Activated naive CD4-positive, alpha-beta T cell treated with anti-CD3 and anti-CD28 coated beads, Interleukin-2, amount 50 U/mL, for 72 hours (primary cell): ENCODE measurements around the gene FARP1. TPM values are rescaled to one million over a fixed set of nuclear protein-coding genes. Genes with fewer than 3 reads are reported as not detected.

Experiments
- ATAC-seq, 2 donors: fragments of 150-1000 bp; cut with Tn5 transposase; 2 replicates each; pipeline ENCODE4 v1.10.0; 2021; ENCODE audit warnings: mild to moderate bottlenecking in 2 of 2, moderate library complexity in 2 of 2
- DNase-seq, 2 donors: peaks; one replicate each; pipeline ENCODE4 v3.0.0; 2021 to 2022; ENCODE audit warnings: low spot score in 2 of 2
- H3K27ac Mint-ChIP-seq, 2 donors: one replicate each; pipeline ENCODE4 v1.8.0; 2022; ENCODE audit warnings: mild to moderate bottlenecking in 2 of 2, mixed read lengths in 2 of 2
- H3K36me3 Mint-ChIP-seq, 2 donors: one replicate each; pipeline ENCODE4 v1.8.0; 2022; ENCODE audit warnings: mixed read lengths in 2 of 2
- H3K9me3 Mint-ChIP-seq, 2 donors: one replicate each; pipeline ENCODE4 v1.8.0; 2022; ENCODE audit warnings: mixed read lengths in 2 of 2
- total RNA-seq, 2 donors: library from RNA; stranded (reverse); gene quantifications; one replicate each; pipeline ENCODE4 v1.2.3, GENCODE V29; 2022

Gene FARP1
- total RNA-seq, 2 donors from 2014 or later: 0.58 to 0.61 TPM

GRCh38 chr13:98291658-98292057 is 148.8 kb downstream of the FARP1 start:
- no peak for DNase-seq
- no peak for ATAC-seq
- H3K36me3 Mint-ChIP-seq: no peaks in the 10 kb centered on the region
- H3K9me3 Mint-ChIP-seq: no peaks in the 10 kb centered on the region
- H3K27ac Mint-ChIP-seq: no peak overlapping the region

- no peaks in the 10 kb centered on the region for H3K9me3 Mint-ChIP-seq
- ATAC-seq (no peak), DNase-seq (no peak)
- no peaks in the 10 kb centered on the region for H3K36me3 Mint-ChIP-seq
- no peak overlapping the region for H3K27ac Mint-ChIP-seq
These were observed 150.2 kb downstream of the FARP1 start for GRCh38 chr13:98293103-98293502.

DNA sequence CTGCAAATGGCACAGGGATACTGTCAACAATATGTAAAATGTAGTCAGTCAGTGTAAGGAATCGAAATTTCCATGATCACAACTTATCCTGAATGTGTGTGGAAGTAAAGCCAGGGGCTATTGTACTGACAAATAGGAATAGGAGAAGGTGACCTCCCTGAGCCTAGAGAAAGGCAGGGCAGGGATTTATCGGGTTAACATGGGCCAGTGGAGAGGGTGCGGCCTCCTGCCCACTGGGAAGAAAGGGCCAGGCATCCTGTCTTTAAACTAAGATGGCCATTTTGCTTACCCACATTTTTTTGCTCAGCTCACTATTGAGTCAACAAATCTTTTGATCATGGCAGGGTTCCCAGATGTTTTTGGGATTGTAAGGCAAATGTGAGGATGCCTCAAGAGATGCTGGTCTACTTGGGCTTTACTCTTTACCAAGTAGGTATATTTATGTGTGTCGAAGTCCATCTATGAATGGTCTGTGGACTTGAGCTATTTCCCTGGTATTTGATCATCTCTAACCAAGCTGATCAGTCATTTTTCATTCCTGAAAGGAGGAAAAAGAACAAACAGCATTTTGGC is 150.8 kb downstream of the FARP1 start:
- no peaks in the 10 kb centered on the region for H3K36me3 Mint-ChIP-seq
- no peak overlapping the region for H3K27ac Mint-ChIP-seq
- H3K9me3 Mint-ChIP-seq: no peaks in the 10 kb centered on the region
- DNase-seq: no peak
- no peak for ATAC-seq

DNA sequence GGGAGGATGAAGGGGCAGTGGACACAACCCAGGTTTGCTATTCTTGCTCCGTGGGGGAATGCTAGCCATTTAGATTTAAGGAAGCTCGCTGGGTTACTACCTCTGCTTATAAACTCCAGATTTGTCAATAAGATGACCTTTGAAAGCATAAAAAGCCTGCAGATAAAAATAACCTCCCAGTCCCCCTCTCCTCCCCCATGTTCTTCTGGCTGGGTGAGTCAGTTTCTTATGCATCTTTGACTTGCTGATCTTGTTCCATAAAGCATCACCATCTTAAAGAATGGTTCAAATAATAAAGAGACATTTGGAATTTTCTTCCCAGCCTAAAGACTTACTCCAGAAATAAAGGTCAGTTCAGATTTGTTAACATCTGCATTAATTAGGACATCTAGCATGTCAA is 152.5 kb downstream of the FARP1 start:
- no peak for ATAC-seq
- no peak for DNase-seq
- H3K9me3 Mint-ChIP-seq: no peaks in the 10 kb centered on the region
- no peak overlapping the region for H3K27ac Mint-ChIP-seq
- no peaks in the 10 kb centered on the region for H3K36me3 Mint-ChIP-seq

DNA sequence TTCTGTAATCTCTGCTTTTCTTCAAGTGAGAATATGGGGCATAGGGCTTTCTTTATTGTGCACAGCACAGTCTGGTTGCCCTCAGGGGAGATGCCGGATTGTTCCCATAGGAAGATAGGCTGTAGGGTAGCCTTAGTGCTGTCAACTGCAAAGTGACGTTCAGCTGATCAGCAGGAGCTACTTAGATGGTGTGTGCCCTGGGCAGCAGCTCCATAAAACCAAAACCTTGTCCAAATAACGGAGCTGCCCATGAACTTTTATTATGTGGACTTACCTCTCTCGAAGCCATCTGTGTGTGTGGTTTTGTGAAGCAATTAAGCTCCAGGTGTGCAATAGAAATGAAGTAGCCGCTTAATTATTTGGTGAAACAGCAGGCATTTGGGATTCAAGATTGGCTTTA is 154.2 kb downstream of the FARP1 start:
- DNase-seq (no peak), ATAC-seq (no peak)
- no peaks in the 10 kb centered on the region for H3K36me3 Mint-ChIP-seq
- no peak overlapping the region for H3K27ac Mint-ChIP-seq
- no peaks in the 10 kb centered on the region for H3K9me3 Mint-ChIP-seq

DNA sequence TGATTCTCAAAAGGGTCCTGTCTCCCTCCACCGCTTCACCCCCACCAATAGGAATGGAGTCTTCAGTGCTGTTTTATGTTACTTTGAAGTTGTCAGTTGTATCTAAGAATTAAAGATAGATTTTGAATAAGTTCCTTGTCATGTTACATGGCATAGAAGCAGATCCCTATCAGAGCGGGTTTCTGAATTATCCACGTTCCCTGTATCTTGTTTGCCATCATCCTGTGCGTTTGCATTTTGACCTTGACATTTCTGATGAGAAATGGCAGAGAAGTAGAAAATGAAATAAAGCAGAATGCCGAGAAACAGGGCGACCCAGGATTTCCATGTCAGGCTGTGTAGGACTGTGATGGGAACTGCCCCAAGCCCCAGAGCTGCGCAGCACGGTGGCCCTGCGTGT is 154.9 kb downstream of the FARP1 start:
- no peak for ATAC-seq
- H3K9me3 Mint-ChIP-seq: no peaks in the 10 kb centered on the region

GRCh38 chr13:98298599-98298998 is 155.7 kb downstream of the FARP1 start:
- ATAC-seq (no peak), DNase-seq (no peak)
- no peak overlapping the region for H3K27ac Mint-ChIP-seq
- no peaks in the 10 kb centered on the region for H3K36me3 Mint-ChIP-seq
- no peaks in the 10 kb centered on the region for H3K9me3 Mint-ChIP-seq

More for the DNA sequence above, 154.9 kb downstream of the FARP1 start:
- Mint-ChIP-seq H3K27ac (no peak overlapping the region), H3K36me3 (no peaks in the 10 kb centered on the region)
- DNase-seq: no peak

DNA sequence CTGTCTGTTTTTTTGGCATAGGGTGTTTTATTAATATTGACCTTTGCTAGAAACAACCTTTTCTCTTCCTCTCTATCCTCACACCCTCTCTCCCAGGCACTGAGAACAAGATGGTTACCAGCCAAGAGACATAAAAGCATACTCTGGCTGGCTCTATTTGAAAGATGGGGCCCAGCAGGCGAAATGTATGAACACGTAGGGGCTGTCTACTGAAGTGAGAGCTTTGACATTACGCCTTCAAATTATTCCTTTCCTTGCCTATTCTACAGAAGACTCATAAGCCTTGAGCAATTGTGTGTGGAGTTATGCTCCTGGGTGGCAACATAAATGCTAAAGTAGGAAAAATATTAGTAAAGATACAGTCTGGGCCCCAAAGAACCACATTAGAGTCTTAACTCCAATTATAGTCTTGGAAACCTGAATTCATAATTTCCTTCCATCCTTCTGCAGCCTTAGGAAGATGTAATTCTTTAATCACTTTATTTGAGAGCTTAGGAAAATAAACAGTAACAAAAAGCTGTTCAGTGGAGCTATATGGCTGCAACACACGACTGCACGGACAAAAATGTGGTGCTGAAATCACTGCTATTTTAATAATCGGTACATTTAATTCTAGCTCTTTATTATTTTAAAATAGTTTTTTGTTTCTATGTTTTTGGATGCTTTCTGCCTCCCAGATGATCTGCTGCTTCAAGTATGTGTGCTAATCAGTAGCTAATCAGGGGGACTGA is 156.5 kb downstream of the FARP1 start:
- DNase-seq: no peak
- ATAC-seq: no peak
- H3K27ac Mint-ChIP-seq: no peak overlapping the region
- H3K36me3 Mint-ChIP-seq: no peaks in the 10 kb centered on the region
- H3K9me3 Mint-ChIP-seq: no peaks in the 10 kb centered on the region

DNA sequence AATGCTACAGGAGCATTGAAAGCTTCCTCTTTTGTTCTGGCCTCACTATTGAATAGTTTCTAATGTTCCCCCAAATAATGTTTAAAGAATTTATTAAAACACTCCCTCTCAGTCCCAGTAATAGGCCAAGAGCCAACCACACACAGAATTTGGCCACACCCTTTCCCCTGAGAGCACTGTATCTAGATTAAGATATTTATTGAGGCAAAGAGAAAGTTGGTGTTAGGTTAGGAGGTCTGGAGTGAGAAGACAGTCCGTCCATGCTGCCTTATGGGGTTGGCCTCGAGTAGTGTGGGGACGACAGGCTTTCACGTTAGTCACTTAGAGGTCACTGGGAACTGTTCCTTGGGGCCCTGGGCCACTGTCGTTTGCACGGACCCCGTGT is 157.1 kb downstream of the FARP1 start:
- Mint-ChIP-seq H3K36me3 (no peaks in the 10 kb centered on the region), H3K27ac (no peak overlapping the region)
- ATAC-seq: no peak

DNA sequence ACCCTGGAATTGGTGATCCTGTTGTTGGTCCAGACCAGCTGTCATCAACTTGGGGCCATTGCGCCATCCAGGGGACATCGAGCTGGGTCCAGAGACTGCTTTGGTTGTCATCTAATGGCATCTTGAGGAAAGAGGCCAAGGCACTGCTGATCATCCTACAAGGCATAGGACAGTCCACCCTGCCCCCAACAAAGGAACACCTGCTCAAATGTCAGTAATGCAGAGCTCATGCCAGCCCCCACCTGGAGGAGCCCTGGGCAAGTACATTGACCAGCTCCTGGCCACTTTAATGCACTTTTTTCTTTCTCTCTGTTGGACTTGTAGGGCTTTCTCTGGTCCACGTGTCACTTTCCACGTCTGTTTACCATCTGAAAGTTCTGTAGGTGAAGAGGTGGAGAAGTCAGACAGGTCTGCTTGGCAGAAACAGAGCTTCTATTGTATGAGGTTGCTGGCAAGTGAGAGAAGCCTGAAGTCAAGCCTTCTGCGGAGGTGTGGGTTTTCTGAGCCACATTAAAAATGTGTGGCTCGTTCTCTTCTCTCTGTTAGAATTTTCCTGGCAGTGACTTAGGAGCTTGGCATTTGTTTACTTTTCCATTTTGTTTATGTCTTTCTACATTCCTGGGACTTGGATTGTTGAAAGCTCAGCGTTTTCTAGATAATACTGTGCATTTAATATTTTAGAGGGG is 158.2 kb downstream of the FARP1 start:
- ATAC-seq (no peak), DNase-seq (no peak)
- no peaks in the 10 kb centered on the region for H3K9me3 Mint-ChIP-seq
- no peak overlapping the region for H3K27ac Mint-ChIP-seq
- H3K36me3 Mint-ChIP-seq: no peaks in the 10 kb centered on the region

More for the DNA sequence above, 157.1 kb downstream of the FARP1 start:
- DNase-seq: no peak
- H3K9me3 Mint-ChIP-seq: no peaks in the 10 kb centered on the region

DNA sequence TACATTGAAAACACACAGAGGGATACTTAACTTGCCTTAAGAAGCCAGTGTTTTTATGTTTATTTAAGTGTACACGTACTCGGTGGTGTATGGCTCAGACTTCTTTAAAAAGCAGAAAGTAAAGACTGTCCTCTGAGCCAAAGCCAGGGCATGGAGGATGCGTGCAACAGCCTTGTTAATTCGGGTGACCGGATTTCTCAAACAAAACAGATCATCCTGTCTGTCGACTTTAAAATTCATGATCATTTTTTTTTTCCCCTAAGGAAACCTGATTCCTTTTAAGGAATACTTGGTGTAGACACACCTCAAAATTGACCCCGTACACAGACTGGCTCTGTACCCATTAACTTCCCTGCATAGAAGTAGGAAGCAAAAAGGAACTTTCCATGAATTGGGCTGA is 158.8 kb downstream of the FARP1 start:
- no peak for DNase-seq
- H3K9me3 Mint-ChIP-seq: no peaks in the 10 kb centered on the region
- no peak for ATAC-seq
- H3K36me3 Mint-ChIP-seq: no peaks in the 10 kb centered on the region
- H3K27ac Mint-ChIP-seq: no peak overlapping the region

DNA sequence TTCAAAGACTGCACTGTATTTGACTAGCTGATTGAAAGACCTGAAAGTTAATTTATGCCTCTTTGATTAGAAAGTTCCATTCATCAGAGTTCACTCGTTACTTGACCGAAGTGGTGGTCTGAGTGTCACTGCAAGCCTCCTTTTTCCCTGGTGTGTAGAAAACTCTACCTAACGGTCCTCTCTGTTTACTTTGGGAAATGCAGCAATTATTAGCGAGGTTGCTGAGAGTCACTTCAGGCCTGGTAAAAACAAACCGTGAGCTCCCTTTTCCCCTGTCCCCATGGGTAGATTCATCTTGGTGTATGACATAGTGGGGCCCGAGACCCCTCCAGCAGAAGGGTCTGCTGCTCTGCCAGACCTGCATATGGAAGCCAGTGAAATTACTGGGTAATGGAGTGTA is 161.0 kb downstream of the FARP1 start:
- ATAC-seq: no peak

GRCh38 chr13:98305670-98306069 is 162.8 kb downstream of the FARP1 start:
- no peaks in the 10 kb centered on the region for H3K9me3 Mint-ChIP-seq
- DNase-seq: no peak
- no peak for ATAC-seq

More for the DNA sequence above, 161.0 kb downstream of the FARP1 start:
- Mint-ChIP-seq H3K27ac (no peak overlapping the region), H3K9me3 (no peaks in the 10 kb centered on the region), H3K36me3 (no peaks in the 10 kb centered on the region)
- no peak for DNase-seq

DNA sequence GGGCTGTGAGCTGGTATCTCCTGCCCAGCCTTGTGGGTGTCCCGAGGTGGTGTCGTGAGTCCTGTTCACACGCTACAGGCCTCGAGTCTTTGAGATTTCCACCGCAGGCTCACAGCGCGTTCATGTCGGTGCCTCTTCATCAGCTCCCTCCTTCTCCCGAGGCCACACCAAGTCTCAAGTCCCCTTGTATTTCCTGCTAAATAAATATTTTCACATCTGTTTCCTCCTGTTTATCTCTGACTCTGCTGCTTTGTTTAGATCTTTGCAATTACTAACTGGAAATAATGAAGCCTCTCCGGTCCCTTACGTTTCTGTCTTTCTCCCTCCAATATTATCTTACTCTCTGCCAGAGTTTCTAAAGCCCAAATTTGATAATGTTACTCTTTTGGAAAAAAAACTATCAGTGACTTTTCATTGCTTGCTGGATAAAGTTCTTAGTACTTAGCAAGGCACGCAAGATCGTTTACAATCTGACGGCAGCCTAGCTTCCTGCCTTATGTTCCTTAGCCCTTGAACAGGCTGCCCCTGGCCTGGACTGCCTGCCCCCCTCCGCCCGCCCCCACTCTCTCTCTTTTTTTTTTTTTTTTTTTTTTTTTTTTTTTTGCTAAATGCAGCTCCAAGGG is 164.7 kb downstream of the FARP1 start:
- H3K36me3 Mint-ChIP-seq: no peaks in the 10 kb centered on the region
- ATAC-seq: no peak
- H3K27ac Mint-ChIP-seq: no peak overlapping the region
- H3K9me3 Mint-ChIP-seq: no peaks in the 10 kb centered on the region
- DNase-seq: no peak

More at GRCh38 chr13:98305670-98306069, 162.8 kb downstream of the FARP1 start:
- no peak overlapping the region for H3K27ac Mint-ChIP-seq
- H3K36me3 Mint-ChIP-seq: no peaks in the 10 kb centered on the region

GRCh38 chr13:98308086-98308911 is 165.4 kb downstream of the FARP1 start:
- Mint-ChIP-seq H3K36me3 (no peaks in the 10 kb centered on the region), H3K27ac (peak overlapping the region in 1 of 2 donors; percentile 2), H3K9me3 (no peaks in the 10 kb centered on the region)
- ATAC-seq (no peak), DNase-seq (no peak)

- no peak overlapping the region for H3K27ac Mint-ChIP-seq
- no peak for ATAC-seq
These were observed 166.9 kb downstream of the FARP1 start for GRCh38 chr13:98309569-98310335.

More at GRCh38 chr13:98309569-98310335, 166.9 kb downstream of the FARP1 start:
- Mint-ChIP-seq H3K36me3 (no peaks in the 10 kb centered on the region), H3K9me3 (no peaks in the 10 kb centered on the region)
- DNase-seq: no peak
